HL-60 (cell line): ENCODE data around the gene MYO6.

Experiments used
- DNase-seq, 2 experiments: peaks; one replicate each; pipeline ENCODE4 v3.0.0-alpha.2; 2010 to 2020; ENCODE audit warnings: low read depth in 1 of 2, low spot score in 1 of 2
- H3K27ac ChIP-seq: fragments of 250-450 bp; sonication (Bioruptor Pico); replicated peaks from 2 replicates; pipeline ENCODE4 v1.5.1; 2020; ENCODE audit warnings: mild to moderate bottlenecking, moderate library complexity
- H3K27me3 ChIP-seq: fragments of 250-450 bp; sonication (Bioruptor Pico); 2 replicates; pipeline ENCODE4 v1.5.1; 2021; ENCODE audit warnings: mild to moderate bottlenecking, moderate library complexity; ENCODE audit not compliant: insufficient read depth, poor library complexity, severe bottlenecking
- H3K4me3 ChIP-seq: replicated peaks from 2 replicates; pipeline ENCODE4 v1.5.1; 2011; ENCODE audit warnings: mild to moderate bottlenecking, control low read depth, low read length; ENCODE audit not compliant: insufficient read depth
- CTCF ChIP-seq: IDR thresholded peaks from one replicate; pipeline ENCODE4 v1.5.1; 2011; ENCODE audit warnings: low read length, control low read depth, inconsistent platforms; ENCODE audit not compliant: insufficient read depth
- GABPA ChIP-seq: IDR thresholded peaks from 2 replicates; pipeline ENCODE4 v1.6.1; 2012; ENCODE audit warnings: low read depth
- POLR2AphosphoS5 ChIP-seq: IDR thresholded peaks from 2 replicates; pipeline ENCODE4 v1.6.1; 2012; ENCODE audit warnings: low read depth
- REST ChIP-seq: IDR thresholded peaks from 2 replicates; pipeline ENCODE4 v1.6.1; 2012; ENCODE audit warnings: low read depth; ENCODE audit not compliant: insufficient replicate concordance
- SPI1 ChIP-seq: IDR thresholded peaks from 2 replicates; pipeline ENCODE4 v1.6.1; 2012; ENCODE audit warnings: low read depth, mild to moderate bottlenecking, borderline replicate concordance

MYO6 gene

DNA sequence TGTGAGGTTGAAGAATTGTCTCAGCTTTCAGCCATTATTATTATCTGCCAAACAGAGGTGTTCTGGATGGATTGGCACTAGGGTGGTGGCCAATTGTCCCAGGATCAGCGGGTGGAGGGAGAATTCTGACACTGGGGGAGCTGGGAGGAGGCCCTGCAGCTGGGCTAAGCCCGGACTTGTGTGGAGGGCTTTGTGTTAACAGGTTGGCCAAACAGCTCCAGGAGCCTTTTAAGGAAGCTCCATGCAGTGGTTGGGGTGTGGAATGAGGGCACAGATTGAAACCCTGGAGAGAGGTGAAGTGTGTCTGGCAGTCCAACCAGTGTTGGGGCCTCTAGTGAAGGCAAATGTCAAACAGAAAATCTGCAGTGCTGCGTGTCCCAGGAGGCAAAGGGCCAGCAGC is 187.6 kb downstream of the MYO6 start:
- no peak for DNase-seq
- no peaks in the 10 kb centered on the region for H3K27me3 ChIP-seq
- no peak overlapping the region for H3K4me3 ChIP-seq
- TF ChIP-seq CTCF (no peak), SPI1 (no peak), REST (no peak), POLR2AphosphoS5 (no peak), GABPA (no peak)
- no peak overlapping the region for H3K27ac ChIP-seq

GRCh38 chr6:75937846-75938245 is 188.8 kb downstream of the MYO6 start:
- no peak for DNase-seq
- Histone ChIP-seq H3K27ac (no peak overlapping the region), H3K4me3 (no peak overlapping the region), H3K27me3 (no peaks in the 10 kb centered on the region)
- TF ChIP-seq SPI1 = no peak
- TF ChIP-seq POLR2AphosphoS5 = no peak
- no peak for TF ChIP-seq REST
- TF ChIP-seq CTCF = no peak
- TF ChIP-seq GABPA = no peak

DNA sequence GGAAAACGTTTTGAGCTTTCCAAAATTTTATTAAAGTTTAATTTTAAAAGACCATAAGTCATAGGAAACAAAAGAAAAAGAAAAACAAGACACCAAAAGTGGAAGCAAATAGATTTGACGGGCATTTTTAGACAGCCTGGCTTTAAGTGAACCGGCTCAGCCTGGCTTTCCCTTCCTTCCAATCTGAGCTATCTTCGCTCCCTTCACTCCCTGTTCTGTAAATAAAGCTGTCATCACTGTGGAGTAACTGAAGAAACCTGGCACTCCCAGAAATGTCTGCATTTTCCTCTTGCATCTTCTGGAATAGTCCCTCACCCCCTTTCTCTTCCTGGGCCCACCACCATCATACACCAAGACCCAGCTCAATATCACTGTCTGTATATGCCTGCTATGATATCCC is 191.5 kb downstream of the MYO6 start:
- no peaks in the 10 kb centered on the region for H3K27me3 ChIP-seq
- TF ChIP-seq CTCF (no peak), POLR2AphosphoS5 (no peak)
- DNase-seq = no peak

DNA sequence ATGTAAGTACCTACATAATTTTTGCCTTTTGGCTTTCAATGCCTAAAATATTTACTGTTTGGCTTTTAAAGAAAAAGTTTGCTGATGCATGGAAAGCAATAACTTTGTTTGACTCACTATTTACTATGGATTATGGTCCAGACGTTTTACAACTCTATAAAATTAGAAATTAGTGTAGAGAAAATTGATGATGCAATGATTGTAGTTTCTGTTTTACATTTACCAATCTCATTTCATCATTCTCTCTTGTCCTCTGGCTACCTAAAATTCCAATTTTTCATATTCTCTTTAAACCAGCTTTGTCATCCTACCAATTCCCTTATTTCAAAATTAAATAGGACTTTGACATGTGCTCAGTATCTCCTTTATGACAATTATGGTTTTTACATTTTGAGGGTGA is 192.5 kb downstream of the MYO6 start:
- Histone ChIP-seq H3K4me3 (no peak overlapping the region), H3K27me3 (no peaks in the 10 kb centered on the region), H3K27ac (no peak overlapping the region)
- TF ChIP-seq SPI1 = no peak
- TF ChIP-seq REST = no peak
- no peak for TF ChIP-seq GABPA
- TF ChIP-seq CTCF = no peak
- no peak for TF ChIP-seq POLR2AphosphoS5
- no peak for DNase-seq

More for the DNA sequence above, 191.5 kb downstream of the MYO6 start:
- no peak overlapping the region for H3K4me3 ChIP-seq
- no peak overlapping the region for H3K27ac ChIP-seq
